ENCODE measurements around the gene NPHP4. TPM values are rescaled to one million over a fixed set of nuclear protein-coding genes. Genes with fewer than 3 reads are reported as not detected.

NPHP4 gene
- total and polyA plus RNA-seq, 10 of the 15 experiments (the other 5 are each of a cell fraction or from before 2014, with no cell fraction given) = 0.16 to 10.5 (median 3.1) TPM

- TF ChIP-seq TCF7 (IDR thresholded peaks at IDR 0.05; ENCODE audit: borderline replicate concordance) (no peak), ZBTB33 (IDR thresholded peaks at IDR 0.05) (no peak), CEBPB (IDR thresholded peaks at IDR 0.05; ENCODE audit: borderline replicate concordance in 1 of 2, low read depth in 2 of 2, low read length in 2 of 2) (0 out of 4 replicates have a peak, but pooled peaks of 1 of the 2 experiments have one; percentile 14), YBX1 (IDR thresholded peaks at IDR 0.05) (no peak), TCF12 (IDR thresholded peaks at IDR 0.05; ENCODE audit: low read depth, low read length) (no peak), PRDM15 (CRISPR knock-in tag; IDR thresholded peaks at IDR 0.05) (no peak), NR2C1 (IDR thresholded peaks at IDR 0.05) (no peak), BRCA1 (IDR thresholded peaks at IDR 0.05; ENCODE audit: low read depth, low read length) (no peak), ATF2 (IDR thresholded peaks at IDR 0.05; ENCODE audit: low read length) (no peak), GABPA (IDR thresholded peaks at IDR 0.05; ENCODE audit: low read depth) (no peak), ZNF687 (IDR thresholded peaks at IDR 0.05) (peak; percentile 74), ZNF592 (IDR thresholded peaks at IDR 0.05) (0 out of 2 replicates have a peak, but pooled peaks have one; percentile 21), HDAC2 (IDR thresholded peaks at IDR 0.05) (no peak)
Measured at GRCh38 chr1:6028042-6028850, 36.0 kb upstream of the NPHP4 start (continued).

Measured in GM12878 (cell line).